WERI-Rb-1 (cell line): ENCODE results near the gene DISP3.

ENCODE experiments used
- DNase-seq: peaks from one replicate; pipeline ENCODE4 v3.0.0-alpha.2; 2020
- H3K27ac ChIP-seq: fragments of 250-450 bp; sonication (Bioruptor Pico); 2 replicates; pipeline ENCODE4 v1.5.1; 2020; ENCODE audit warnings: mild to moderate bottlenecking, moderate library complexity
- H3K27me3 ChIP-seq: fragments of 250-450 bp; sonication (Bioruptor Pico); 2 replicates; pipeline ENCODE4 v1.5.1; 2021; ENCODE audit warnings: mild to moderate bottlenecking, low read depth, moderate library complexity; ENCODE audit not compliant: insufficient read depth, severe bottlenecking
- H3K36me3 ChIP-seq: fragments of 250-450 bp; sonication (Bioruptor Pico); 2 replicates; pipeline ENCODE4 v1.5.1; 2020; ENCODE audit warnings: mild to moderate bottlenecking, moderate library complexity
- H3K4me3 ChIP-seq: 2 replicates; pipeline ENCODE4 v1.5.1; 2011; ENCODE audit warnings: low read depth, mild to moderate bottlenecking, control low read depth, low read length
- H3K9me3 ChIP-seq: fragments of 250-450 bp; sonication (Bioruptor Pico); 2 replicates; pipeline ENCODE4 v1.5.1; 2021; ENCODE audit warnings: mild to moderate bottlenecking, moderate library complexity; ENCODE audit not compliant: severe bottlenecking
- TF ChIP-seq, protein P1 (sequence below): IDR thresholded peaks from 2 replicates; pipeline ENCODE4 v1.5.1; 2011; ENCODE audit warnings: low read depth, mild to moderate bottlenecking, control low read depth, inconsistent platforms, low read length

DISP3 gene

GRCh38 chr1:11535761-11536572 lies 57.0 kb downstream of the DISP3 start:
- no peak overlapping the region; the same call in 1 of the 2 replicates for H3K27ac ChIP-seq
- H3K36me3 ChIP-seq: peaks cover 69% of the 10 kb centered on the region
- DNase-seq: no peak
- TF ChIP-seq, protein P1, sequence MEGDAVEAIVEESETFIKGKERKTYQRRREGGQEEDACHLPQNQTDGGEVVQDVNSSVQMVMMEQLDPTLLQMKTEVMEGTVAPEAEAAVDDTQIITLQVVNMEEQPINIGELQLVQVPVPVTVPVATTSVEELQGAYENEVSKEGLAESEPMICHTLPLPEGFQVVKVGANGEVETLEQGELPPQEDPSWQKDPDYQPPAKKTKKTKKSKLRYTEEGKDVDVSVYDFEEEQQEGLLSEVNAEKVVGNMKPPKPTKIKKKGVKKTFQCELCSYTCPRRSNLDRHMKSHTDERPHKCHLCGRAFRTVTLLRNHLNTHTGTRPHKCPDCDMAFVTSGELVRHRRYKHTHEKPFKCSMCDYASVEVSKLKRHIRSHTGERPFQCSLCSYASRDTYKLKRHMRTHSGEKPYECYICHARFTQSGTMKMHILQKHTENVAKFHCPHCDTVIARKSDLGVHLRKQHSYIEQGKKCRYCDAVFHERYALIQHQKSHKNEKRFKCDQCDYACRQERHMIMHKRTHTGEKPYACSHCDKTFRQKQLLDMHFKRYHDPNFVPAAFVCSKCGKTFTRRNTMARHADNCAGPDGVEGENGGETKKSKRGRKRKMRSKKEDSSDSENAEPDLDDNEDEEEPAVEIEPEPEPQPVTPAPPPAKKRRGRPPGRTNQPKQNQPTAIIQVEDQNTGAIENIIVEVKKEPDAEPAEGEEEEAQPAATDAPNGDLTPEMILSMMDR: no peak
- H3K9me3 ChIP-seq: no peaks in the 10 kb centered on the region
- H3K4me3 ChIP-seq: no peak overlapping the region
- no peaks in the 10 kb centered on the region for H3K27me3 ChIP-seq

GRCh38 chr1:11536573-11537379 lies 57.8 kb downstream of the DISP3 start:
- Histone ChIP-seq H3K9me3 (no peaks in the 10 kb centered on the region), H3K36me3 (peaks cover 61% of the 10 kb centered on the region), H3K27me3 (no peaks in the 10 kb centered on the region), H3K27ac (no peak overlapping the region; the same call in 1 of the 2 replicates), H3K4me3 (no peak overlapping the region)
- TF ChIP-seq, protein P1: no peak
- DNase-seq: no peak

GRCh38 chr1:11537380-11537764 lies 58.4 kb downstream of the DISP3 start:
- H3K9me3 ChIP-seq: no peaks in the 10 kb centered on the region
- no peaks in the 10 kb centered on the region for H3K27me3 ChIP-seq

DNA sequence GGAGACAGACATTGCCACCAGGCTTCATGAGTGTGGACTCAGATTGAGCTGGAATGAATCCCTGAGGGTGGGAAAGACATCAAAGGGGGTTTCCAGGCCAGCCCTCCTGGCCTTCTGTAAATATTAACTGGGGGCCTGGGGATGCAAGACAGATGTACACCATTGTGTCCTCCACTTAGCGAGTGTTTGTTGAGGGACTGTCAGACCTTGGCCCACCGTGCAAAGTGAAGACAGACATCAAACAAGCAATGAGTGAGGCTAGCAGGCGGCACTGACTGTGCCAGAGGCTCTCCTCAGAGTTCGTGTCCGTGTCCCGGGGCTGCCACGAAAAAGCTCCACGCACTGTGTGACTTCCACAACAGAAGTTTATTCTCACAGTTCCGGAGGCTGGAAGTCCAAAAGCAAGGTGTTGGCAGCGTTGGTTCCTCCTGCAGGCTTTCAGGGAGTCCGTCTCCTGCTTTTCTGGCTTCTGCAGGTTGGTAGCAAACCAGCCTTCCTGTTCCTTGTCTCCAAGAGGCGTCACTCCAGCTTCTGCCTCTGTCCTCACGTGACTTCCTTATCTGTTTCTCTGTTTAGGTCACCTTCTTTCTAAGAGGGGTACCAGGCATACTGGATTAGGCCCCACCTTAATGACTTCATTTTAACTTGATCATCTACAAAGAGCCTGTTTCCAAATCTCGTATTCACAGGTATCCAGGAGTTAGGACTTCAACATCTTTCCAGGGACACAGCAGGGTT lies 59.1 kb downstream of the DISP3 start:
- TF ChIP-seq, protein P1: no peak
- Histone ChIP-seq H3K9me3 (no peaks in the 10 kb centered on the region), H3K27ac (no peak overlapping the region), H3K36me3 (peaks cover 50% of the 10 kb centered on the region), H3K4me3 (no peak overlapping the region), H3K27me3 (no peaks in the 10 kb centered on the region)
- no peak for DNase-seq

More at GRCh38 chr1:11537380-11537764, 58.4 kb downstream of the DISP3 start:
- peaks cover 55% of the 10 kb centered on the region for H3K36me3 ChIP-seq
- TF ChIP-seq, protein P1: no peak
- H3K27ac ChIP-seq: no peak overlapping the region
- H3K4me3 ChIP-seq: no peak overlapping the region
- DNase-seq: no peak

GRCh38 chr1:11538886-11539285 lies 59.9 kb downstream of the DISP3 start:
- H3K27ac ChIP-seq: no peak overlapping the region
- TF ChIP-seq, protein P1: no peak

More at GRCh38 chr1:11538886-11539285, 59.9 kb downstream of the DISP3 start:
- DNase-seq: no peak
- no peak overlapping the region for H3K4me3 ChIP-seq
- peaks cover 42% of the 10 kb centered on the region for H3K36me3 ChIP-seq
- no peaks in the 10 kb centered on the region for H3K27me3 ChIP-seq
- H3K9me3 ChIP-seq: no peaks in the 10 kb centered on the region
